Astrocyte (in vitro differentiated cells and primary cell): ENCODE data around the gene KIAA1217.

Source experiments
- CTCF ChIP-seq: IDR thresholded peaks from 2 replicates; pipeline ENCODE4 v1.5.1; 2011; ENCODE audit warnings: low read depth, mild to moderate bottlenecking, inconsistent platforms, low read length, moderate library complexity; ENCODE audit not compliant: insufficient read depth
- EZH2 ChIP-seq: IDR thresholded peaks from 2 replicates; pipeline ENCODE4 v1.6.1; 2012; ENCODE audit warnings: mild to moderate bottlenecking, low read length, inconsistent platforms; ENCODE audit not compliant: insufficient read depth

DNA sequence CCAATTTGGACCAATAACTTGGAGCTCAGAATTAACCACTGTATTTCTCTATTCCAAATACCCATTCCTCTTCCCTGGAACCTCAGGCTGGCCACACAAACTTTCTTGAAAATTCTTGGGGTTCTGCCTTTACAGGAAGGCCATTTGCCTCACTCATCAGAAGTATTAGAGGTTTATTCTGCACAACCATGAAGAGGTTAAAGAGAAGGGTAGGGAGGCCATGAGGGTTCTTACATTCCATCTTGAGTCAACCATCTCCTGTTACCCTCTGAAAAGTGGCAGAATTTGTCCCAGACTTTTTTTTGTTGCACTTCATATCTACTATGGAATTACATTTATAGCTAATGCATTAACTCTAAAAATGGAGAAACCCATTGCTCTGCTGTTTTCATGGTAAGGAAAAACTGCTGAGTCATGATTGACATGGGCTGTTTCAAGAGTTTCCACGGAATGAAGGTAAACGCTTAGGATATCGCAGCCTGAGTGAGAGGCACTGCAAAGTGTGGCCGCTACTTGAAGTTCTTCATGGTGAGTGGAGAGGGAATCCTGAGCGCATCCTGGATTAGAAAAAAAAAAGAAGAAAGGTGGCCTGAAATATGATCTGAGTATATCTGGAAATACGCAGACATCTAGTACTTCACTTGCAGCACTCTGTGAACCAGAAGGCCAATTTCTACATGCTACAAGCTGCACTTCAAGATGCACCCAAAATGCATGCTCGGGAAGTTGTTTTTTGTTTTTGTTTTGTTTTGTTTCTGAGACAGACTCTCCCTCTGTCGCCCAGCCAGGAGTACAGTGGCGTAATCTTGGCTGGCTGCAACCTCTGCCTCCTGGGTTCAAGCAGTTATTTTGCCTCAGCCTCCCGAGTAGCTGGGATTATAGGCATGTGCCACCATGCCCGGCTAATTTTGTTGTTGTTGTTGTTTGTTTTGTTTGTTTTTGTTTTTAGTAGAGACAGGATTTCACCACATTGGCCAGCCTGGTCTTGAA, 83.7 kb downstream of the KIAA1217 start:
- TF ChIP-seq CTCF (no peak), EZH2 (no peak)
